ENCODE data around the gene PPP4R3A.
"Not testable (repeated sequence)": the region's sequence is repeated elsewhere in the genome, so short reads cannot be mapped to it uniquely, and the experiment has no call there.

The PPP4R3A gene

DNA sequence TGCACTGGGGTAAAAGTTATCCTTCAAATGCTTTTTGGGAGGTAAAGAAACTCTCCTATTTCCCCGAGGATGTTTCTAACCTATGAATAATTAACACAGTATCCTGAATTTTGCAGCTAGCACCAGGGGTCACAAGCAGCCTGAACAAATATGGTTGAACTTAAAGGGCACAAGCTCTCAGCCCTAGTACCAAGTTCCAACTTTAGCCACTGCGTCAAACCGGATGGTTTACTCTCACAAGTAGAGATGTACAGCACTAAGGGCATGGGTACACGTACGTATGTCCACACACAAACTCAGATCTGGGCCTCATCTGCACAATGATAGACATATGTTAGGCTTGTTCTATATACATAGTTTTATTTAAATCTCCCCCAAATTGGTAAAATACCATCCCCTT is 97.2 kb downstream of the PPP4R3A start:
- no peak overlapping the region for H3K27ac ChIP-seq (ENCODE audit: low read depth in 2 of 2, low read length in 2 of 2)
- peaks cover 6 to 8% of the 10 kb centered on the region in 2 donors for H3K36me3 ChIP-seq (ENCODE audit: control insufficient read depth in 2 of 2, insufficient read depth in 2 of 2, low read length in 2 of 2)
- H3K4me1 ChIP-seq (ENCODE audit: control insufficient read depth in 2 of 2, insufficient read depth in 2 of 2, low read length in 2 of 2): peaks cover 22 to 26% of the 10 kb centered on the region in 2 donors

DNA sequence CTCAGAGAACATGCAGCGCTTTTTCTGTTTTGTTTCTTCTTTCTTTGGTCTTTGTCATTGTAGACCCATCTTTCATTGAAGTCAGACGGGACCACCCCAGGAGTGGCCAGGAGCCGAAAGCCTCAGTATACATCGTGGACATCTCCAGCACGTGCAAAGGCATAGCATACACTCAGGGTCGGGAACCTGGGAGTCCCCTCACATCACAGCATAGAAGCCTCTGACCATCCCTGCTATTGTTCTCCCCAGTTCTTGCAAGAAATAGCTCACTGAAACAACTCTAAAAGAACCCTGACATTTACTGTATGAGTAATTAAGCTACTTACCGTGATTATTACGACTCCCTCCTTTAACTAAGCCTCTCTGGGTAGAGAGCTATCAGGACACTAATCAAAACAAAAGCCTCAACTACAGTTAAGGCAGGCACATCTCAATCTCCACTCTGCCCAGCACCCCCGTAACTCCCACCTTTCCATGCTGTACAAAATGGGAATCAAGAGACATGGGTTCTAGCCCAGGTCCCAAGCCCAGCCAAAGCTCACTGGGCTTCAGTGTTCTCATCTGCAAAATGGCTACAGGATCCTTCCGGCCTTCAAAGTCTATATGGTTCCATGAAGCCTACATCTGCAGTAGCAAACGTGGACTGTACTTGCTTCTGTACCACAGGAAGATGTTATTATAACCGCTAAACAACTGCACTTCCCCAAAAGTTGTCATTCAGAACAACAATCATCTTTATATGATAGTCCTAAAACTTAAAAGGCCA is 99.2 kb downstream of the PPP4R3A start:
- Histone ChIP-seq H3K9me3 (ENCODE audit: control insufficient read depth in 2 of 2, low read length in 2 of 2) (no peaks in the 10 kb centered on the region), H3K27me3 (ENCODE audit: control insufficient read depth in 2 of 2, insufficient read depth in 2 of 2, low read length in 2 of 2) (no peaks in the 10 kb centered on the region), H3K4me1 (ENCODE audit: control insufficient read depth in 2 of 2, insufficient read depth in 2 of 2, low read length in 2 of 2) (peaks cover 18 to 20% of the 10 kb centered on the region in 2 donors), H3K36me3 (ENCODE audit: control insufficient read depth in 2 of 2, insufficient read depth in 2 of 2, low read length in 2 of 2) (peaks cover 6 to 22% of the 10 kb centered on the region in 2 donors), H3K27ac (ENCODE audit: low read depth in 2 of 2, low read length in 2 of 2) (peak overlapping the region in 1 of 2 donors; percentile 60), H3K4me3 (ENCODE audit: low read length in 2 of 2) (peak overlapping the region in 1 of 2 donors; percentile 3), H3K9ac (ENCODE audit: low read depth in 1 of 2, low read length in 2 of 2) (peak overlapping the region in 1 of 2 donors; percentile 19)

More for the DNA sequence above, 97.2 kb downstream of the PPP4R3A start:
- H3K4me3 ChIP-seq (ENCODE audit: low read length in 2 of 2): no peak overlapping the region
- H3K9ac ChIP-seq (ENCODE audit: low read depth in 1 of 2, low read length in 2 of 2): no peak overlapping the region
- H3K9me3 ChIP-seq (ENCODE audit: control insufficient read depth in 2 of 2, low read length in 2 of 2): no peaks in the 10 kb centered on the region
- no peaks in the 10 kb centered on the region for H3K27me3 ChIP-seq (ENCODE audit: control insufficient read depth in 2 of 2, insufficient read depth in 2 of 2, low read length in 2 of 2)

DNA sequence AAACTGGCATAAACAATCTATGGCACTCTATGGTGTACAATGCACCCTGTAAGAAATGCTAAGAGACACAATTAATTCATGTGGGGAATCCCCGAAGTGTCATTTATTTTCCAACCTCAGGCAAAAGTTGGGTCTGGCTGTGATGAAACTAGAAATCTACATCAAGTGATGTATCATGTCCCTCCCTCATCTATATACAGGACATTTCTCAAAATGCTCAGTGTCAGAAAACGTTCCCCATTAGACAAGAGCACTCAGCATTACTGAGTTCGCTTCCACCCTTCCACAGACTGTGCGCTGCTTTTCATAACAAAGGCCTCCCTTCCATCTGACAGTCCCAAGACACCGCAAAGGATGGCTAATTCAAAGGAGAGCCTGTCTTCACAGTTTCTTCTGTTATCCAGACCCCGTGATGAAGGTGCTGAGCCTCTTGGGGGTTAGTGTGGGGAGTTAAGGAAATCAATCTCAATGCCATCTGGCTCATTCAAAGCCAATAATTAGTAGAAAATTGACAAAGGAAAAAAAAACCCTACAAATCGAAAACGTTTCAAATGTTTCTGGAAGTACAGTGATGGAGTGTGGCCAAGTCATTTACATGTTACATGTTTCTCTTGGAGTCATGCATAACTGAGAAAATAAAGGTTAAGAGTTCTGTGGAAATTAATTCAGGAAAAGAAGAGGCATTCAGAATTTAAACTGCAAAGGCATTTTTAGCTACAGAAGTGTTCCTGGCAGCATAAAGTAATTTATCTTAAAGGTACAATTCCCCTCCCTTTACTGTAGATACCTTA is 100.0 kb downstream of the PPP4R3A start:
- no peak overlapping the region for H3K9ac ChIP-seq (ENCODE audit: low read depth in 1 of 2, low read length in 2 of 2)
- H3K4me3 ChIP-seq (ENCODE audit: low read length in 2 of 2): no peak overlapping the region
- H3K9me3 ChIP-seq (ENCODE audit: control insufficient read depth in 2 of 2, low read length in 2 of 2): no peaks in the 10 kb centered on the region
- peak overlapping the region in 1 of 2 donors; percentile 28 for H3K27ac ChIP-seq (ENCODE audit: low read depth in 2 of 2, low read length in 2 of 2)
- peaks cover 6 to 24% of the 10 kb centered on the region in 2 donors for H3K36me3 ChIP-seq (ENCODE audit: control insufficient read depth in 2 of 2, insufficient read depth in 2 of 2, low read length in 2 of 2)
- no peaks in the 10 kb centered on the region for H3K27me3 ChIP-seq (ENCODE audit: control insufficient read depth in 2 of 2, insufficient read depth in 2 of 2, low read length in 2 of 2)
- peaks cover 16 to 22% of the 10 kb centered on the region in 2 donors for H3K4me1 ChIP-seq (ENCODE audit: control insufficient read depth in 2 of 2, insufficient read depth in 2 of 2, low read length in 2 of 2)

DNA sequence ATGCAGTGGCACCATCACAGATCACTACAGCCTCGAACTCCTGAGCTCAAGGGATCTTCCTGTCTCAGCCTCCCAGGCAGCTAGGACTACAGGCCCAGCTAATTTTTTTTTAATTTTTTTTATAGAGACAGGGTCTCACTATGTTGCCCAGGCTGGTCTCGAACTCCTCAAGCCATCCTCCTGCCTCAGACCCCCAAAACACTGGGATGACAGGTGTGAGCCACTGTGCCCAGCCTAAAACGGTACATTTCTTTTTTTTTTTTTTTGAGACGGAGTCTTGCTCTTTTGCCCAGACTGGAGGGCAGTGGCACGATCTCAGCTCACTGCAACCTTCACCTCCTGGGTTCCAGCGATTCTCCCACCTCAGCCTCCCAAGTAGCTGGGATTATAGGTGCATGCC is 100.9 kb downstream of the PPP4R3A start:
- Histone ChIP-seq H3K4me1 (ENCODE audit: control insufficient read depth in 2 of 2, insufficient read depth in 2 of 2, low read length in 2 of 2) (peaks cover 7 to 16% of the 10 kb centered on the region in 2 donors), H3K36me3 (ENCODE audit: control insufficient read depth in 2 of 2, insufficient read depth in 2 of 2, low read length in 2 of 2) (peaks cover 6 to 24% of the 10 kb centered on the region in 2 donors)
- H3K9me3 ChIP-seq (ENCODE audit: control insufficient read depth in 2 of 2, low read length in 2 of 2); H3K9ac ChIP-seq (ENCODE audit: low read depth in 1 of 2, low read length in 2 of 2); H3K27ac ChIP-seq (ENCODE audit: low read depth in 2 of 2, low read length in 2 of 2); H3K4me3 ChIP-seq (ENCODE audit: low read length in 2 of 2); H3K27me3 ChIP-seq (ENCODE audit: control insufficient read depth in 2 of 2, insufficient read depth in 2 of 2, low read length in 2 of 2): not testable (repeated sequence)
